HG02973 (cell line): ENCODE results near the gene VSNL1.

Source experiments
- ATAC-seq: cut with Tn5 transposase; IDR thresholded peaks from one replicate; pipeline ENCODE4 v1.9.1; 2021; ENCODE audit warnings: moderate library complexity; ENCODE audit not compliant: unreplicated experiment

VSNL1 gene

DNA sequence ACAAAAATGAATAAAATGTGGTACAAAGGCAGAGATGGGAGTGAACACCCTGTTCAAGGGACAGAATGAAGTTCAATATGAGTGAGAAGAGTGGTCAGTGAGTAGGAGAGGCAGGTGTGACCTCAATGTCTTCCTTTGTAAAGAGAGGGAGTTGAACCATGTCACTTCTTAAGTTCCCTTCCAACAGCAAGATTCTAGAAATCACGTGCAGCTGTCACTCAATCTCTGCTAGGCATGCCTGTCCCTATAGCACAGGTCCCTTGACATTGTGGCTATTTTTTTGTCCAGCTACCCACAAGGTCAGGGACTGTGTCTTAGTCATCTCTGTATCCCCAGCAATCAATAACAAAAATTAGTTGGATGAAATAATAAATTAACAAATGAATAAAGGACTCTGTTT, 66.9 kb downstream of the VSNL1 start:
- no peak for ATAC-seq

DNA sequence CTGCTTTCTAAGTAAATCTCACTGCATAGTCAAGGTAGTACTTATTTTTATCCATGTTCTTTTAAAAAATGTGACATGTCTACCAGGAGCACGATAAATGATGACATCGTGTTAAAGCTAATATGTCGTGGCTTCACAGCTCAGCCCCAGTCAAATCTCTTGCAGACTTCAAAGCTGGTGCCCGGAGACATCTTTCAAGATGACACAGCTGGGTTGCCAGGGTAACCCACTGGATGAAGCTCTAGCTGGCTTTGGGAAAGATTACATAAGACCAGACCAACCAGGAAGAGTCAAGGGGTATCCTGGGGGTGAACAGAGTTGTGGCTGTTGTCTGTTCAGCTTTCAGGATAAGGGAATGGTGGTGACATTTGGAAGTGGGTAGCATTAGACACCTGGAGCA, 67.8 kb downstream of the VSNL1 start:
- no peak for ATAC-seq

DNA sequence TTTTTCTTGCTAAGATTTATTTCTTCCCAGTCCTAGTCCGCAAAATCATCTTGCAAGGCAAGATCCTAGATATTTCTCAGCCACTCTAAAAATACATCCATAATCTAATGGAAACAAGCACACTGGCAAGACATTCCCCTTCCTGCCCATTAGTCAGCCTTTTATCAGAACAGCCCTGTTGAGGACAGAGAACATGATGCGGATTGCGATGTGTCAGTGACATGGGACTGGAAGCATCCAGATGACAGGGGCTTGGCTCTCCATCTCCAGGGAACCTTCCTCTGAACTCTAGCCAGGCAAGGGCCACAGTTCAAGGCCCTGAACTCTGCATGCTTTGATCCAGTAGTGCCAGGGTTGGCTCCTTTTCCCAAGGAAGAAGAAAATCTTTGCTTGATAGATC, 70.0 kb downstream of the VSNL1 start:
- no peak for ATAC-seq

DNA sequence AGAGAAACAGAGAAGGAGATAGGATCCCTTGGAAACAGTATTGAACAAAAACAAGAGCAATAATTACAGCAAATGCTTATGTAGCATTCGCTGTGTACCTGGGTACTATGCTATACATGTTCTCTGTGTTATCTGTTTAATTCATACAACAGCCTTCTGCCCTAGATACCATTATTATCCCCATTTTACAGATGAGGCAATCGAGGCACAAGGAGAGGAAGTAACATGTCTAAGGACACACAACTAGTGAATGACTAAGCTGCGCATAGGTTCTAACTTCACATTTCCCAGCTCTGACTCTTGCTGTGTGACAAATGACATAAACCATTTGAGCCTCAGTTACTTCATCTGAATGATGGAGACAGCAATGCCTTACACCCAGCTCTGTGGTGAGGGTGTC, 70.5 kb downstream of the VSNL1 start:
- ATAC-seq = no peak

DNA sequence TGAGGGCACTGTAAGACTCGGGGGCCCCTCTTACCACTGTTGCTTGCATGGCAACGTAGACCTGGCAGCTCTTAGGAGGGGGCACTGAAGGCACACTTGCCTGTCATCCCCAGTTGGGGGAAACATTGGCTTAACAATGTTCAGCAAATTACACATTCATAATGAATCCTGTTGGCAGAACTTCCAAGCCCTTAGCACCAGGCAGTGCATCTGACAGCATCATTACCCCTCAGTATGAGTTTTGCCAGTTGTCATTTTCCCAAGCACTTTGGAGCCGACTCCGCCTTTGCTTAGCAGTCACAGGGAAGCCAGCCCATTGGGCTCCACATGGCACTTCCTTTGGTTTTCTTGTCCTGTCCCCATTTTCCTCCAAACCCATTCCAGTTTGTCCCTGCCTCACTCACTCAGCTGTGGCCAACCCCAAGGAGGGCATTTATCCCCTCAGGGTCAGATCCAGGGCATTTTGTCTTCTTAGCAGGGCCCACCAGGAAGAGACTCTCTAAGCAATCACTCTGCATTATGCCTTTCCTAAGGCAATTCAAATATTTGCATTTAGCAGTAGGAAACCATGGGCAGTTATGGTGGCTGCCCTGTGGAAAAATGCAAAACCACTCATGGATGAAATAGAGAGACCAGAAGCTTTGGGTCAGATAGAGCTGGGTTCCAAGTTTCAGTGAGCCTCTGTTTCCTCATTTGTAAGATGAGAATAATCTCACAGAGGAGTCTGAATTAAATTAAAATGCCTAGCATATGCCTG, 73.9 kb downstream of the VSNL1 start:
- ATAC-seq = no peak

DNA sequence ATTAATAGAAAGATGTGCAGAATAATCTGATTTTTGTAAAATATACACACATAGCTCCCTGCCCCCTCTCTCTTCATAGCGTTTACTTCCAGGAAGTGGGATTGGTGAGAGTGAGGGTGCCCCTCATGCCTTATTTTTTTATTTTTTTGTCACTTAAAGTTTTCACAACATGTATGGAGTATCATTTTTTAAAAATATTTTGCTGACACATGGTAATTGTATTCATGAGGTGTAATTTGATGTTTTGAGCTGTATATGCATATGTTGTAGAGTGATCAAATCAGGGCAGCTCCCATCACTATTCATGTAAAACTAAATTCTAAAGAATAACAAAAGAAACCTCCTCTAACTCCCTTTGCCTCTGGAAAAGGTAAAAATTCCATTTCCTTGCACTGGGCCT, 74.7 kb downstream of the VSNL1 start:
- no peak for ATAC-seq

DNA sequence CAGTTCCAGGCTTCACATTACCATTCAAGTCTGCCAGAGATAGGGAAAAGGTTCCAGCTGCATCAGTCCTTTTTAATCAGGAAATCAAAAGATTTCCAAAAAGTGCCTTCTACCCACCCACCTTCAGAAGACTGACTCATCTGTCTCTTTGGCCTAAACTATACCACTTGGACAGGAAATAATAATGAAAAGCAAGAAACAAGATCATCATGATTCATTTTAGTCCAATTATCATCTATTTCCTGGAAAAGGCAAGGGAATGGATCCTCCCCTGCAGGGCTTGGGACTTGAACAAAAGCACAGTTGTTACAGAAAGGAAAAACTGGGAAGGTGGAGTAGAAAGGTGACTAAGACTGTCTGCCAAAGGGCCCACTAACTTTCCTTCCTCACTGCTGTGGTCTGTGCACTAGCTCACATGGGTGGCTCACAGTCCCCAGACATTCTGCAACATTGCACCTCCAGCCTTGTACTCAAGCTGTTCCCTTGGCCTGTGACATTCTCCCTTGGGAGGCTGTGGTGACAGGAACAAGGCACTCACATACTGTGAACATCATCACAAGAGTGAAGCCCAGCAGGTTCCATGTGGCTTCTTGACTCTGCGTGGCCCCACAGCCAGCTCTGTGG, 75.3 kb downstream of the VSNL1 start:
- no peak for ATAC-seq

DNA sequence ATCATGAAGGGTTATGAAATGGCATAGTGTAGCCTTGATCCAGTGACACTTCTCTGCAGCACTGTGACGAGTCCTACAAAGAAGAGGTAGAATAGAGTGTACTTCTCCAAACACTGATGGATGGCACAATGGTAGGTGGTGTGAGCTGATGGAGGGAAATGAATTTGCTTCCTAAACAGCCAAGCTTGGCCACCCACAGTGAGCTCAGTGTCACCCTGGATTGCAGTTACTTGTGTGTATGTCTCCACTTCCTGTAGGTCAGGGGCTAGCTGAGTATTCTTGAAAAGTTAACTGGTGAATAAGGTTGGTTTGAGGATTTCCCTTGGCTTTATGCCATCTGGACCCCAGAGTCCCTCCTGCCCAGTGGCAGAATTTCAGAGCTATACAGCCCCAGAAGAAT, 75.9 kb downstream of the VSNL1 start:
- no peak for ATAC-seq

DNA sequence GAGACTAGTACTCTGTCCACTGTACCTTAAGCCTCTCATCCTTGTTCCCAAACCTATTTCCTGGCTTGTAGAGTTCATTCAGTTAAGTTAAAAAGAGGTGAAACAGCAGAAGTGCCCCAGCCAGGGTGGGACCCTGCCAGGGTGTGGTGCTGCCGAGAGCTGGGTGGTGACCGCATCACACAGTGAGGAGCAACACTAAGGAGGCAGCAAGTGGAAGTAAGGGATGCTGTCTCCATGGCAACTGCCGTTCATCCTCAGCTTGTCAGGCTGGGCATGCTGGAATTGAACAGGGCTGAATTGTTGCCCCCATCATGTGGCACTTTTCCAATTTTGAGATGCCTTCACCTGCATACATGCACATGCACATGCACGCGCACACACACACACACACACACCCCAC, 77.0 kb downstream of the VSNL1 start:
- no peak for ATAC-seq

DNA sequence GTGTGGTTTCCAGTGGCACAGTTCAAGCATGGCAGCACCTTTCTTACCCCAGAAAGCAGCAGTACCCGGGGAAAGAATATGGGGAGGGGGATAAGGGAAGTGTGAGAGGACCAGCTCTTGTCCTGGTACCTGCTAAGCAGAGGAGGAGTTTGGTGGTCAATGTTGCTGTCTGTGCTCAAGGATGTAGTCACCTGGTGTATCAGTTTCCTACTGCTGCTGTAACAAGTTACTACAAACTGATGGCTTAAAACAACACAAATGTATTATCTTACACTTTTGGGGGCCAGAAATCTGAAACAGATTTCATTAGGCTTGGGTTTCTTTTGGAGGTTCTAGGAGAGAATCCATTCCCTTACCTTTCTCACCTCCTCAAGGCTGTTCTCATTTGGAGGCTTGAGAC, 77.5 kb downstream of the VSNL1 start:
- ATAC-seq = no peak

DNA sequence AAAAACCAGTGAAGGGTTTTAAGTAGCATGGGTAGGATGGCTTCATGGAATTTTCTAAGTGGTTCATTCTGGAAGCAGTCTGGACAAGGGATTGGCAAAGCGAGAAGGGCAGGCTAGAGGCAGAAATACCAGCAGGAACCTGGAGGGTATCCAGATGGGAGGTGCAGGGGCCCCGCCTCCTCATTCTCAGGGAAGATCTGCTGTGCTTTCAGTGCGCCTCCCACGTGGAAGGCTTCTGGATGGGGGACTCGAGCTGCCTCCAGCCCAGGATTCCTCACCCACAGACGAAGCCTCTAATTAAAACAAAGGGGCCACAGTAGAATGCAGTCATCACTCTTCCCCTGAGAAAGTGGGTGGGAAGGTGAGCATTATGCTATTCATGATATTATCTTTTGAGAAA, 79.8 kb downstream of the VSNL1 start:
- no peak for ATAC-seq

DNA sequence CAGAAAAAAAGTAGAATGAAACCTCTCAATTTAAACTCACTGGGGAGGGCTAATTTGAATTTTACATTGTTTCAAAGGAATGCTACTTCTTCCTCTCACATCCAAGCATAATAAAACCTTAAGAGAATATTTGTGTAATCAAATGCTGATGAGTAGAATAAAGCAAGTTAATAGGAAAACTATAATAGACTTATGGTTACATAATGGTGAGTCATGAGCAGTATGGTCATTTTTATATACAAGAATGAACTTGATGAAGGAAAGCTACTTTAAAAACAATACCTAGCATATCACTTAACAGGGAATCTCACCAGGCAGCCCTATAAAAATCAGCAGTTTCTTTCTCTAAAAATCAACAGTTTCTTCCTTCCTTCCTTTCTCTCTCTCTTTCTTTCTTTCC, 80.3 kb downstream of the VSNL1 start:
- no peak for ATAC-seq

DNA sequence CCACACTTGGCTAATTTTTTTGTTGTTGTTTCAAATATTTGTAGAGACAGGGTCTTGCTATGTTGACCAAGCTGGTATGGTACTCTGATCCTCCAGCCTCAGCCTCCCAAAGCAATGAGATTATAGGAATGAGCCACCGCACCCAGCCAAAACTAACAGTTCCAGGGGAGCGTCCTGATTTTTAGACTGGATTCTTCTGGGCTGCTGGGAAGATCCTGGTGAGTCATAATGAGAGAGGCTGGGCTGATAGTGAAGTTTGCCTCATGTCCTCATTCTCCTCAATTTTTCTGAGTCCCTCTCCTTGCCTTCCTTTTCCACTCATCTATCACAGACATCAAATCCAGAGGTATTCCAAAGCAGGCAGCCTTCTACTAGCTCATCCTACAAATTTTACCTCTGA, 81.3 kb downstream of the VSNL1 start:
- no peak for ATAC-seq

DNA sequence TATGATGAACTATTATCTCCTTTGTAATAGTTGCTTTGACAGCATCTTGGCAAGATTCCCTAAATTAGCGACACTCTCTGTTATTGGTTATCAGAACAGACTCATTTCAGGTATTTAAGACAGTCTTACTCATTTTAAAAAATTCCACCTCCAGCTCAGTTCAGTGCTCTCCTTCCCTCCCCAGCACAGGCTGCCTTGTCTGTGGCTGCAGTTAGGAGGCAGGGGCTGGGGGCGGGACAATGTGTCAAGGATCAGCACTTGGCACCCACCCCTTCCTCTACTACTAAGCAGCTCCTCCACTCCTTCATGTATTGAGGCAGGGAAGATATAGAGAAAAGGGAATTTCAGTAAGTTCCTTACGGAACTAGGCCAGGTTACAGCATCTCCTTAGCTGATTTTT, 85.0 kb downstream of the VSNL1 start:
- no peak for ATAC-seq

DNA sequence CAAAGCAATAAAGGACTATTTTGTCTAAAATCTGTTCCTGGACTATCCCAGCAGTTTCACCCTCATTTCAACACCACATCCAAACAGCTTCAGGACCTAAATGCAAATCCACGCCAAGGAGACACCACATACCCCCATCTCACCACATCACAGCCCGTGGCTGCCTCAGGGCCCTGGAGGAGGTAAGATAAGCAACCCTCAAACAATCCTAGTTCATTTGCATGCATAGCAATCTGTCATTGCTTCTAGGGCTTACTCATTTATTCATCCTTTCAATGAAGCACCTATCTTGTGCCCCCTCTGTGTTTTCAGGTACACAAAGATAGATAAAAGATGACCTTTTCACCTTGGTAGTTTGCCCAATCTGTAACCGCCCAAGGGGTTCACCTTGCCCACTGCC, 86.5 kb downstream of the VSNL1 start:
- ATAC-seq = no peak

DNA sequence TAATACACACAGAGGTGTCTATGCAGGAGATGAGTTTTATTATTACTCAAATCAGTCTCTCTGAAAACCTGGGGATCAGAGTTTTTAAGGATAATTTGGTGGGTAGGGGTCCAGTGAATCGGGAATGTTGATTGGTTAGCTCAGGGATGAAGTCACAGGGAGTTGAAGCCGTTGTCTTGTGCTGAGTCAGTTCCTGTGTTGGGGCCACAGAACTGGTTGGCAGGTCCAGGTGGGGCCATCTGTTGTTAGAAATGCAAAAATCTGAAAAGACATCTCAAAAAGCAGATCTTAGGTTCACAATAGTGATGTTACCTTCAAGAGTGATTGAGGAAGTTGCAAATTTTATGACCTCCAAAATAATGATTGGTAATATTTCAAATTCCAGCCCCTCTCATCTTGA, 86.9 kb downstream of the VSNL1 start:
- no peak for ATAC-seq

DNA sequence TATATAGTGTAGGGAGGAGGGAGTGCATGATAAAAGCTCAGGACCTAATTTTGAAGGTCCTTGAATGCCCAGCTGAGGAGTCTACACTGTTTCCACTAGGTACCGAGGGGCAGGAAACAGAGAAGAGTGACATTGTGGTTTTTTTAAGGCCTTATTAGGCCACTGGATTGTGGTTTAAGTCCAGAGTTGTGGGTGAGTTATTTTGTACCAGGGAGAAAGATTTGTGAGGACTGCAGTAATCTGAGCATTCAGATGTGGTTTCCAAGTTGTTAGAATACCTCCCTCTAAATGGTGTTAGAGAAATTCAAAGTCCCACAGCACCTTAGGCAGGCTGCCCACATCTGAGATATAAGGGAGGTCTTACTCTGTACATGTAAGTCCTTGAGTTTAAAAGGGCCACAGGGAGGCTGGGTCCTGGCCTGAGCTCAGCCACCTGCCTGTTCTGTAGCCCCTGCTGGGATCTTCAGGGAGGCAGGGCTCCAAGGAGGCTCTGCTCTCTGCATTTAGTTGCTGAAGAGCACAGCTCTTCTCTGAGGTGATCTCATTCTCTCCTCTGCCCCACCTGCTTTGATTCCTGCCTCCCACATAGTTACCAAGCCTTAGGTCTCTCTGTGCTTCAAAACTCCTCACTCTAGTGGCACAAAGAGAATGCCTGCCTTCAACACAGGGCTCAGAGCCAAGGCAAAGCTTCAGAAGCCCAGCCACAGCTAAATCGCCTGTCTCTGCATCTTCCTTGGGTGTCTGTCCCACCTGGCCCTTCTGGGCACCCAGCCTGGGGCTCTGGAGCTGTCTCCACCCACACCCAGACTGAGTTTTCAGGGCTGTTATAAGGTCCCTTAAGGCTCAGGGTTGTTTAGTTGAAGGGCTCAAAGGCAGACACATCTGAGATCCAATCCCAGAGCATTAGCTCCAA, 88.1 kb downstream of the VSNL1 start:
- no peak for ATAC-seq

DNA sequence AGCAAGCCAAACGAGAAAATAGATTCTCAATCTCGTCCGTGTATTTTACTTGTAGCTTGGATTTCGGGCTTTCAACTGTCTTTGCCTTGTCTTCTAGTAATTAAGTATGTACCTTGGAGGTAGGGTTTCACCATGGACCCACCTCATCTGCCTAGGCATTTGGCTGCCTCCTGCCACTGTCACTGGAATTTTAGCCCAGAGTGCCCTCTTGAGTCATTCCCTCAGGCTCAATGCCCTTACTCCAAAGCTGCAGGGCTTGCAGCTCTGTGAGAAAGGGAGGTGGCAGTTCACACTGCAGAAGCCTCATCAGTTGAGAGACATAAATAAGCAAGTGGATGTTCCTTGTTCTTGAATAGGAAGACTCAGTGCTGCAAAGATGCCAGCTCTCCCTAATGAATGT, 89.6 kb downstream of the VSNL1 start:
- no peak for ATAC-seq

DNA sequence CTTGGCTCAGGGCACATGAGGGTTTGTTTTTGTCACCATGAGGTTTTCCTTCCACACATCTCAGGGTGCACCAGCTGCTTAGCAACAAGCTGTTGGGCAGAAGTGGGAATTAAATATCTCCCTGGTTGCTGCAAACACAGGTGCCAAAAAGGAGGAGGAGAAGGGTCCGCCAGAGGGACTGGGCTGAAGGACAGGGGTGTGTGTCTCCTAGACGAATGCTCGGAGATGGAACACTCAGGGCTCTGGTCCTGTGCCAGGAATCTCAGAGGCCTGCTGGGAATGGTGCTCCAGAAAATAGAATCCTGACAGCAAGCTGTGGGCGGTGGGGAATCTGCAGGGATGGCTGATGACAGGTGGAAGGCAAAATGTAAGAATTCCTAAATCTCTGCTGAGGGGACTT, 94.5 kb downstream of the VSNL1 start:
- ATAC-seq = no peak

DNA sequence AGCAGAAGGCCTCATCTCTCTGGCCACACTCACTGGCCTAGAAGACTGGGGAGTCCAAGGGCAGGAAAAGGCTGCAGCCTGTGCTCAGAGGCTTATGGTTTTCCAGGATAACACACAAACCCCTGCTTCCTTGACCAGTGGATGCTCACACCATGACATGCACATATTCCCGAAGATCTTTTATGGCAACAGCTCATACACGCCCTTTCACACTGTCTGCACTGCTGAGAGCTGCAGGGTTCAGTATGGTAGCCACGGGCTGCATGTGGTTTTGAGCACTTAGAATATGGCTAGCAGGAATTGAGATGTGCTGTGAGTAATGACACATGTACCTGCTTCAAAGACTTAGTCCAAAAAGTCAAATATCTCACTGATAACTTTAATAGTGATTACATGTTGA, 95.8 kb downstream of the VSNL1 start:
- ATAC-seq = no peak

DNA sequence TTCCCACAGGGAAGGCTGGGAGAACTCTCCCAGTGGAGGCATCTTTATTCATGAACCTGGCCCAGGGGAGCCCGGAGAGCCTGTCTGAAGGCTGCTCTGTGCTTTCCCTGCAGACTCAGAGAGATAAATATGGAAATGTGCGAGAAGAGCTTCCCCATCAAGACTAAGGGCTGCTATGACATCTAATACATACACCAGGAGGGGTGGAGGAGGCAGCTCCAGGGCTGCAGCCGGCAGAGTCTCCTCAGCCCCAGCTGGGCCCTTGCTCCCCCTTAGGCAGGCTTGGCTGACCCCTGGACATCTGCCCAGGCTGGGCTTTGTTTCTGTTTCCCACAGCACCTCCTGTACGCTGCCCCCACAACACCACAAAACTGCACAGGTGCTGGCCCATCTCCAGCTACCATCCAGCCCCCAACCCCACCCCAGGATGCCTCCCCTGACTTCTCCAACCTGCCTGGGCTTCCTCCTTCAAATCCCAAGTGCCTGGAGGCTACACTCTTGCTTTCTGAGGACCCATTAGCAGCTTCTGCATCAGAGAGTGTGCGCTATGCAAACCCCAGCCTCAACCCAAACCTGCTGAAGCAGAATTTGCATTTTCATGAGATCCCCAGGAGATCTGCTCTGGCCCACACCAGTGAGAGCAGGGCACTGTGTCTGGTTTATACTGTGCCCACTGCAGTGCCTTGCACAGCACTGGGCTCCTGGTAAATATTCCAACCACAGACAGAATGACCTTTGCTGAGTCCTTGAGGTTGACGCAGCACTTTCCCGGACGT, 96.8 kb downstream of the VSNL1 start:
- ATAC-seq = no peak
